ENCODE measurements around the gene SMOC1.
A peak's percentile ranks its signal among the peaks of the same experiment; 100 is the strongest.

The SMOC1 gene

GRCh38 chr14:70036665-70037064 is 157.4 kb downstream of the SMOC1 start:
- DNase-seq (ENCODE audit: low spot score) = no peak
- TF ChIP-seq CTCF (IDR thresholded peaks at IDR 0.05; ENCODE audit: extremely low read depth, missing control alignments) = no peak

- no peak for TF ChIP-seq CTCF (IDR thresholded peaks at IDR 0.05; ENCODE audit: extremely low read depth, missing control alignments)
- DNase-seq (ENCODE audit: low spot score) = no peak
Measured at GRCh38 chr14:70043001-70043400, 163.8 kb downstream of the SMOC1 start.

GRCh38 chr14:70045310-70045709 is 166.1 kb downstream of the SMOC1 start:
- no peak for DNase-seq (ENCODE audit: low spot score)
- TF ChIP-seq CTCF (IDR thresholded peaks at IDR 0.05; ENCODE audit: extremely low read depth, missing control alignments) = no peak

- TF ChIP-seq CTCF (IDR thresholded peaks at IDR 0.05; ENCODE audit: extremely low read depth, missing control alignments) = no peak
- DNase-seq (ENCODE audit: low spot score) = peak; percentile 16
Measured at GRCh38 chr14:70045844-70046535, 166.8 kb downstream of the SMOC1 start.

- no peak for TF ChIP-seq CTCF (IDR thresholded peaks at IDR 0.05; ENCODE audit: extremely low read depth, missing control alignments)
- no peak for DNase-seq (ENCODE audit: low spot score)
Measured at GRCh38 chr14:70047598-70048312, 168.5 kb downstream of the SMOC1 start.

- DNase-seq (ENCODE audit: low spot score) = no peak
- no peak for TF ChIP-seq CTCF (IDR thresholded peaks at IDR 0.05; ENCODE audit: extremely low read depth, missing control alignments)
Measured at GRCh38 chr14:70048313-70048654, 169.1 kb downstream of the SMOC1 start.

GRCh38 chr14:70049605-70050004 is 170.4 kb downstream of the SMOC1 start:
- no peak for TF ChIP-seq CTCF (IDR thresholded peaks at IDR 0.05; ENCODE audit: extremely low read depth, missing control alignments)

More at GRCh38 chr14:70049605-70050004, 170.4 kb downstream of the SMOC1 start:
- no peak for DNase-seq (ENCODE audit: low spot score)

Measured in GM20000 (cell line).